Tibial artery (tissue), 4 donors: ENCODE measurements around the gene RPRD1A.
"Not testable (repeated sequence)": the region's sequence is repeated elsewhere in the genome, so short reads cannot be mapped to it uniquely, and the experiment has no call there.

ENCODE experiments used
- DNase-seq, 2 donors: peaks; one replicate each; pipeline ENCODE4 v3.0.0-alpha.2; 2019
- H3K27ac ChIP-seq, 2 donors: fragments of 200-600 bp; sonication (generic) in 1 of 2; 1 replicate in 1 of 2; 2 replicates in 1 of 2; pipeline ENCODE4 v1.5.1; 2018 to 2019; ENCODE audit warnings: mild to moderate bottlenecking in 1 of 2
- H3K27me3 ChIP-seq, 2 donors: fragments of 200-600 bp; sonication (generic) in 1 of 2; one replicate each; pipeline versions ENCODE4 v1.5.1 to v1.6.0; 2016 to 2019
- H3K36me3 ChIP-seq, 3 donors: fragments of 200-600 bp; sonication (generic) in 2 of 3; one replicate each; pipeline ENCODE4 v1.5.1; 2016 to 2019; ENCODE audit warnings: mild to moderate bottlenecking in 2 of 3
- H3K4me1 ChIP-seq, 4 donors: fragments of 200-600 bp; sonication (generic) in 2 of 4; 1 replicate in 3 of 4; 2 replicates in 1 of 4; pipeline ENCODE4 v1.5.1; 2016 to 2019
- H3K4me3 ChIP-seq, 2 donors: fragments of 200-600 bp; sonication (generic) in 1 of 2; 1 replicate in 1 of 2; 2 replicates in 1 of 2; pipeline ENCODE4 v1.5.1; 2018 to 2019; ENCODE audit warnings: mild to moderate bottlenecking in 2 of 2
- H3K9me3 ChIP-seq, 3 donors: fragments of 200-600 bp; sonication (generic) in 1 of 3; one replicate each; pipeline ENCODE4 v1.5.1; 2016 to 2019
- intact Hi-C: fragments of 100-400 bp; cut with DNase I; formaldehyde crosslinking; loops from one replicate; pipeline ENCODE4 v1.15.0; 2023; ENCODE audit warnings: low total_unique reads
- TF ChIP-seq, protein P1 (sequence below), 2 experiments: fragments of 200-600 bp in 1 of 2; fragments of 450-650 bp in 1 of 2; IDR thresholded peaks; one replicate each; pipeline ENCODE4 v1.5.1; 2017 to 2019; ENCODE audit warnings: antibody characterized with exemption in 2 of 2, mild to moderate bottlenecking in 1 of 2, moderate library complexity in 1 of 2

Gene RPRD1A

GRCh38 chr18:35968278-35968880 is 99.0 kb downstream of the RPRD1A start:
- intact Hi-C loops = no loop called here
- H3K27ac ChIP-seq = no peak overlapping the region
- no peak overlapping the region for H3K4me3 ChIP-seq
- H3K9me3 ChIP-seq = no peaks in the 10 kb centered on the region
- H3K4me1 ChIP-seq = peaks cover 0 to 12% (median 8%) of the 10 kb centered on the region in 4 donors
- no peaks in the 10 kb centered on the region for H3K27me3 ChIP-seq
- no peak for DNase-seq
- TF ChIP-seq, protein P1, sequence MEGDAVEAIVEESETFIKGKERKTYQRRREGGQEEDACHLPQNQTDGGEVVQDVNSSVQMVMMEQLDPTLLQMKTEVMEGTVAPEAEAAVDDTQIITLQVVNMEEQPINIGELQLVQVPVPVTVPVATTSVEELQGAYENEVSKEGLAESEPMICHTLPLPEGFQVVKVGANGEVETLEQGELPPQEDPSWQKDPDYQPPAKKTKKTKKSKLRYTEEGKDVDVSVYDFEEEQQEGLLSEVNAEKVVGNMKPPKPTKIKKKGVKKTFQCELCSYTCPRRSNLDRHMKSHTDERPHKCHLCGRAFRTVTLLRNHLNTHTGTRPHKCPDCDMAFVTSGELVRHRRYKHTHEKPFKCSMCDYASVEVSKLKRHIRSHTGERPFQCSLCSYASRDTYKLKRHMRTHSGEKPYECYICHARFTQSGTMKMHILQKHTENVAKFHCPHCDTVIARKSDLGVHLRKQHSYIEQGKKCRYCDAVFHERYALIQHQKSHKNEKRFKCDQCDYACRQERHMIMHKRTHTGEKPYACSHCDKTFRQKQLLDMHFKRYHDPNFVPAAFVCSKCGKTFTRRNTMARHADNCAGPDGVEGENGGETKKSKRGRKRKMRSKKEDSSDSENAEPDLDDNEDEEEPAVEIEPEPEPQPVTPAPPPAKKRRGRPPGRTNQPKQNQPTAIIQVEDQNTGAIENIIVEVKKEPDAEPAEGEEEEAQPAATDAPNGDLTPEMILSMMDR (IDR thresholded peaks at IDR 0.05) = no peak
- no peaks in the 10 kb centered on the region for H3K36me3 ChIP-seq

GRCh38 chr18:35967866-35968265 is 99.5 kb downstream of the RPRD1A start:
- intact Hi-C loops, H3K36me3 ChIP-seq, H3K4me3 ChIP-seq, H3K27ac ChIP-seq, H3K9me3 ChIP-seq, H3K27me3 ChIP-seq, H3K4me1 ChIP-seq, DNase-seq: not testable (repeated sequence)

DNA sequence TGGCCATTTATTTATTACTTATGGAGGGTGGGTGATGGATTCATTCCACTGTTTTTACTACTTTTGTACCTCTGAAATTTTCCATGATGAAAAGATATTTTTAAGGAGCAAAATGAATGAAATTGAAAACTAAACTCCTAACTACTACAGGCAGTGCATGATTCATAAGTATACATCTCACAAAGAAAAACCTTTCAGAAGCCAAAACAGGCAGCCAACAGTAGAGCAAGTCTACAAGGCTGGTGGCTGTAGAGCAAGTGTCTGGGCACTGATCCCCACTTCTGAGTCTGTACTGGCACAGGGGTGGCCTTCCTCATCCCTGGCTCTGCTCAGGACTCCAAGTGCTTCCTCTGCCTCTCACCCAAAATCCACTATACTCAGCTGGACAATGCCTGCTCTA is 103.0 kb downstream of the RPRD1A start:
- DNase-seq = no peak
- Histone ChIP-seq H3K27me3 (no peaks in the 10 kb centered on the region), H3K9me3 (no peaks in the 10 kb centered on the region), H3K4me3 (no peak overlapping the region), H3K27ac (no peak overlapping the region), H3K36me3 (no peaks in the 10 kb centered on the region), H3K4me1 (no peaks in the 10 kb centered on the region)
- intact Hi-C loops = no loop called here
- TF ChIP-seq, protein P1 (IDR thresholded peaks at IDR 0.05) = no peak

DNA sequence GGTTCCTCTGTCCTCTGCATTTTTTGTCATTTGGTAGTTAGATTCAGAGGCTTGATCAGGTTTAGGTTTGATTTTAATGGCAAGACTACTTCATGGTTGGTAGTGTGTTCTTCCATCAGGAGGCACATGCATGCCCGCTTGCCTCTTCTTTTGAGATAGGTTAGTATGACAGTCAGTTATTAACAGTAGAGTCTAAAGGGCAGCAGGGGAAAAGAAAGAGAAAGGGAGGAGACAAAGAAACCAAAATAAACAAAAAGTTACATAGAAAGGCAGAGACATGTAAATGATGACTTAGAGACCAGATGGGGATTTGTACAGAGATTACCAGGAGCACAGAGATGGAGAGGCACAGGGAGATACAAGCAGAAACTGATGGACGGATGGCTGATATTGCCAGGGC is 105.0 kb downstream of the RPRD1A start:
- Histone ChIP-seq H3K36me3 (no peaks in the 10 kb centered on the region), H3K4me3 (no peak overlapping the region), H3K27ac (no peak overlapping the region), H3K9me3 (no peaks in the 10 kb centered on the region), H3K27me3 (peaks cover 0 to 2% of the 10 kb centered on the region in 2 donors), H3K4me1 (no peaks in the 10 kb centered on the region)
- intact Hi-C loops = no loop called here
- no peak for DNase-seq
- TF ChIP-seq, protein P1 (IDR thresholded peaks at IDR 0.05) = no peak

DNA sequence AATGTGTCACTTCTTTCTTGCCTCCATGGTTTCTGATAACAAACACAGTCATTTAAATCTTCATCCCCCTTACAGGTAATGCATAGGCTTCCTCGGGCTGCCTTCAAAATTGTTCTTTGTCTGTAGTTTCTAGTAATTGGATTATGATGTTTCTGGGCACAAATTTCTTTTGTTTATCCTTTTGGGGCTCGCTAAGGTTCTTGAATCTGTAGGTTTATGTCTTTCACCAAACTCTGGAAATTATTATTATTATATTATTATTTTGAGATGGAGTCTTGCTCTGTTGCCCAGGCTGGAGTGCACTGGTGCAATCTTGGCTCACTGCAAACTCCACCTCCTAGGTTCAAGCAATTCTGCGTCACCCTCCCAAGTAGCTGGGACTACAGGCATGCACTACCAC is 111.1 kb downstream of the RPRD1A start:
- DNase-seq = no peak
- no peak overlapping the region for H3K4me3 ChIP-seq
- no peak overlapping the region for H3K27ac ChIP-seq
- intact Hi-C loops = no loop called here
- TF ChIP-seq, protein P1 (IDR thresholded peaks at IDR 0.05) = no peak
- no peaks in the 10 kb centered on the region for H3K4me1 ChIP-seq
- H3K9me3 ChIP-seq = no peaks in the 10 kb centered on the region
- peaks cover 0 to 12% of the 10 kb centered on the region in 2 donors for H3K27me3 ChIP-seq
- no peaks in the 10 kb centered on the region for H3K36me3 ChIP-seq

GRCh38 chr18:35953688-35954087 is 113.7 kb downstream of the RPRD1A start:
- Histone ChIP-seq H3K27ac (no peak overlapping the region), H3K4me1 (peaks cover 0 to 8% (median 6%) of the 10 kb centered on the region in 4 donors), H3K36me3 (no peaks in the 10 kb centered on the region), H3K9me3 (no peaks in the 10 kb centered on the region), H3K27me3 (peaks cover 0 to 19% of the 10 kb centered on the region in 2 donors), H3K4me3 (no peak overlapping the region)
- intact Hi-C loops = loop anchor here (2.0 kb wide), 1 partner anchor 197 kb away; no protein-coding TSS in a partner anchor
- DNase-seq = no peak
- TF ChIP-seq, protein P1 (IDR thresholded peaks at IDR 0.05) = no peak
